NCI-H1092 (cell line): Measurements from ENCODE around the gene CDADC1.

Experiments
- DNase-seq: peaks from one replicate; lab custom pipeline; 2025; lab: John Stamatoyannopoulos, UW

CDADC1 gene

GRCh38 chr13:49247643-49248621 is at the start of gene CDADC1:
Gene CDADC1 (plus strand): TSS chr13:49247925. CDS start chr13:49248038, 113 bp downstream.
- DNase-seq: peak; percentile 80

- DNase-seq: no peak
Measured at GRCh38 chr13:49206641-49207040, 41.1 kb upstream of the CDADC1 start.

DNA sequence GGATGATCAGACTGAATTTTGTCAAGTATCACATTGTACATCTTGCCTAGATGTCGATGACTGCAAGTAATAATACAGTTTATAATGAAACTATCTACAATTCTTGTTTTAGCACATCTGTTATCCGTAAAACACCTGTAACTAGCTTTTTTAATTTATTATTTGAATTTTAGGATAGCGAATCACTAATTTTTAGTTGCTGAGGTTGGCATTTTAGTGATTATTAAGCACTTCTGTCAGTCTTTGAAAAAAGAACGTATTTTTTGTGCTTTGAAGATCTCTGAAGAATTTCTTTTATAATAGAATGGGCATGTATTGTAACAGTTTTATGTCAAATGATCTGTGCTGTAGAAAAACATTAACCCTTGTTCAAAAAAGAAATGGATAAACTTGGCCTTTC is 39.1 kb upstream of the CDADC1 start:
- DNase-seq: no peak

DNA sequence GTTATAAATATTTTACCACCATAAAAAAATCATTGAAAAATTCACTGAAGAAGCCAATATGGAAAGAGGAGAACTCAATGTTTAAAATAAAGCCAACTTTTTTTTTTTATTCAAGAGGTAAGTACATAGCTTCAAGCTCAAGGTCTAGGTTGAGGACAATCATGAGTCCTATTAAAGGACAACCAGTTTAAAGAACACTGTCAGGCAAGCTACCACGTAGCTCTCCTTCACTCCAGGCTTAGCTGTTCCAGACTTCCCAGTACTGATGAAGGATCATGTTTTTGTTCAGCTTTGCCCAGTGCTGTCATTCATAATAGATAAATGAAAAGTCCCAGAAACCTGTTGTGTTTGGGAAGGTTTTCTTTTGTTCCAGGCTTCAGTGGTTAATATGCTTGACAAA is 37.6 kb upstream of the CDADC1 start:
- DNase-seq: no peak

GRCh38 chr13:49210669-49211068 is 37.1 kb upstream of the CDADC1 start:
- DNase-seq: no peak

GRCh38 chr13:49213539-49213938 is 34.2 kb upstream of the CDADC1 start:
- DNase-seq: no peak

- DNase-seq: no peak
Measured at GRCh38 chr13:49213997-49214916, 33.5 kb upstream of the CDADC1 start.

- no peak for DNase-seq
Measured at GRCh38 chr13:49214917-49215376, 32.8 kb upstream of the CDADC1 start.

DNA sequence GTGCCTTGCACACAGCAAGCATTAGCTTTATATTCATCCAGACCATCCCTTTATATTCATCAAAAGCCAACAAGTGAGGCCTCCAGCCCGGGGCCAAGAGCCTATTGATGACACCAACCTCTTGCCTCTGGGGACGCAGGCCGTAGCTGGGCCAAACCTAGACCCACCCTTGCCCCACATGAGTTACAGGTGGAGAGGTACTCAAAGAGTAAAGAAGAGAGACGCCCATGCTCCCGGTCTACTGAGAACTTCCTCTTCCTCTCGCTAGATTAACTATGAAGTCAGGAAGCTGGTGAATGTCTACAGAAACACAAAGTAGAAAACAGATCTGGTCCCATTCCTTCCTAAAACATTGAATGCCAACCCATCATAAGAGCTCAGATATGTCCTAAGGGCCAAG is 31.4 kb upstream of the CDADC1 start:
- no peak for DNase-seq

GRCh38 chr13:49217962-49218492 is 29.7 kb upstream of the CDADC1 start:
- DNase-seq: no peak

GRCh38 chr13:49218493-49219051 is 29.2 kb upstream of the CDADC1 start:
- no peak for DNase-seq

- no peak for DNase-seq
Measured at GRCh38 chr13:49219647-49220035, 28.1 kb upstream of the CDADC1 start.

GRCh38 chr13:49220036-49220855 is 27.5 kb upstream of the CDADC1 start, which contains the start of gene MLNR:
Gene MLNR (plus strand): TSS chr13:49220338. CDS start chr13:49220338, 0 bp downstream.
- DNase-seq: no peak

- no peak for DNase-seq
Measured at GRCh38 chr13:49220856-49221589, 26.7 kb upstream of the CDADC1 start.

GRCh38 chr13:49221590-49221965 is 26.1 kb upstream of the CDADC1 start:
- no peak for DNase-seq

- DNase-seq: no peak
Measured at GRCh38 chr13:49225223-49226042, 22.3 kb upstream of the CDADC1 start.

GRCh38 chr13:49226613-49227012 is 21.1 kb upstream of the CDADC1 start:
- DNase-seq: no peak

GRCh38 chr13:49234741-49235140 is 13.0 kb upstream of the CDADC1 start:
- DNase-seq: no peak

- no peak for DNase-seq
Measured at GRCh38 chr13:49235856-49236431, 11.8 kb upstream of the CDADC1 start.
